DMS153 treated with DMSO at 0.1 percent for 48 hours (cell line): Measurements from ENCODE around the gene ELMO1.
"Not testable (repeated sequence)": the region's sequence is repeated elsewhere in the genome, so short reads cannot be mapped to it uniquely, and the experiment has no call there.

ENCODE experiments used
- DNase-seq: peaks from one replicate; lab custom pipeline; 2025; ENCODE audit not compliant: unreplicated experiment; lab: John Stamatoyannopoulos, UW

The ELMO1 gene

GRCh38 chr7:37149051-37149772 lies 299.5 kb downstream of the ELMO1 start:
- DNase-seq: no peak

- peak; percentile 66 for DNase-seq
Measured at GRCh38 chr7:37145682-37146081, 303.0 kb downstream of the ELMO1 start.

GRCh38 chr7:37144423-37144822 lies 304.2 kb downstream of the ELMO1 start:
- DNase-seq: no peak

- DNase-seq: no peak
Measured at GRCh38 chr7:37142958-37143357, 305.7 kb downstream of the ELMO1 start.

- DNase-seq: no peak
Measured at GRCh38 chr7:37141742-37142141, 306.9 kb downstream of the ELMO1 start.

- not testable (repeated sequence) for DNase-seq
Measured at GRCh38 chr7:37133902-37134301, 314.8 kb downstream of the ELMO1 start.

- no peak for DNase-seq
Measured at GRCh38 chr7:37131855-37132254, 316.8 kb downstream of the ELMO1 start.

- no peak for DNase-seq
Measured at GRCh38 chr7:37129035-37129425, 319.6 kb downstream of the ELMO1 start.

GRCh38 chr7:37128327-37129034 lies 320.2 kb downstream of the ELMO1 start:
- no peak for DNase-seq

GRCh38 chr7:37119296-37119860 lies 329.3 kb downstream of the ELMO1 start:
- DNase-seq: no peak

- no peak for DNase-seq
Measured at GRCh38 chr7:37118004-37118403, 330.7 kb downstream of the ELMO1 start.

GRCh38 chr7:37117292-37117691 lies 331.4 kb downstream of the ELMO1 start:
- no peak for DNase-seq

GRCh38 chr7:37116093-37116701 lies 332.5 kb downstream of the ELMO1 start:
- DNase-seq: no peak

- DNase-seq: no peak
Measured at GRCh38 chr7:37113661-37114355, 334.9 kb downstream of the ELMO1 start.

GRCh38 chr7:37112876-37113275 lies 335.8 kb downstream of the ELMO1 start:
- DNase-seq: no peak

- DNase-seq: no peak
Measured at GRCh38 chr7:37112218-37112617, 336.4 kb downstream of the ELMO1 start.

- DNase-seq: no peak
Measured at GRCh38 chr7:37111459-37111858, 337.2 kb downstream of the ELMO1 start.

- no peak for DNase-seq
Measured at GRCh38 chr7:37110660-37111424, 337.8 kb downstream of the ELMO1 start.

GRCh38 chr7:37109843-37110242 lies 338.8 kb downstream of the ELMO1 start:
- DNase-seq: no peak

- DNase-seq: no peak
Measured at GRCh38 chr7:37109016-37109683, 339.5 kb downstream of the ELMO1 start.
